Measurements from ENCODE around the gene ATP6V1D.

The ATP6V1D gene

GRCh38 chr14:67387195-67387594 lies 27.6 kb upstream of the ATP6V1D start:
- Histone ChIP-seq H3K4me1 (ENCODE audit: insufficient read depth, insufficient read length) (peaks cover 3% of the 10 kb centered on the region), H3K4me3 (ENCODE audit: insufficient read length, low read depth) (no peak overlapping the region), H3K27me3 (ENCODE audit: insufficient read depth, insufficient read length) (no peaks in the 10 kb centered on the region), H3K36me3 (ENCODE audit: insufficient read depth, insufficient read length, low read length) (peaks cover 36% of the 10 kb centered on the region), H3K9me3 (ENCODE audit: insufficient read depth, low read length) (no peaks in the 10 kb centered on the region), H3K9ac (ENCODE audit: insufficient read length, low read depth) (no peak overlapping the region)
- DNase-seq (ENCODE audit: low read depth, low spot score) = no peak
- no peak for TF ChIP-seq ZNF274 (IDR thresholded peaks at IDR 0.05; ENCODE audit: low read depth, low read length)
- no peak for TF ChIP-seq SUZ12 (IDR thresholded peaks at IDR 0.05; ENCODE audit: extremely low read depth, insufficient read depth, insufficient read length)
- TF ChIP-seq YY1 (IDR thresholded peaks at IDR 0.05; ENCODE audit: insufficient read depth, insufficient read length) = no peak

GRCh38 chr14:67385618-67386017 lies 26.0 kb upstream of the ATP6V1D start:
- DNase-seq (ENCODE audit: low read depth, low spot score) = no peak

GRCh38 chr14:67385120-67385519 lies 25.5 kb upstream of the ATP6V1D start:
- Histone ChIP-seq H3K9ac (ENCODE audit: insufficient read length, low read depth) (no peak overlapping the region), H3K4me3 (ENCODE audit: insufficient read length, low read depth) (no peak overlapping the region), H3K9me3 (ENCODE audit: insufficient read depth, low read length) (no peaks in the 10 kb centered on the region), H3K4me1 (ENCODE audit: insufficient read depth, insufficient read length) (no peaks in the 10 kb centered on the region), H3K27me3 (ENCODE audit: insufficient read depth, insufficient read length) (no peaks in the 10 kb centered on the region), H3K36me3 (ENCODE audit: insufficient read depth, insufficient read length, low read length) (peaks cover 55% of the 10 kb centered on the region)
- no peak for DNase-seq (ENCODE audit: low read depth, low spot score)
- TF ChIP-seq YY1 (IDR thresholded peaks at IDR 0.05; ENCODE audit: insufficient read depth, insufficient read length) (no peak), ZNF274 (IDR thresholded peaks at IDR 0.05; ENCODE audit: low read depth, low read length) (no peak), SUZ12 (IDR thresholded peaks at IDR 0.05; ENCODE audit: extremely low read depth, insufficient read depth, insufficient read length) (no peak)

More at GRCh38 chr14:67385618-67386017, 26.0 kb upstream of the ATP6V1D start:
- Histone ChIP-seq H3K9ac (ENCODE audit: insufficient read length, low read depth) (no peak overlapping the region), H3K27me3 (ENCODE audit: insufficient read depth, insufficient read length) (no peaks in the 10 kb centered on the region), H3K4me1 (ENCODE audit: insufficient read depth, insufficient read length) (no peaks in the 10 kb centered on the region), H3K36me3 (ENCODE audit: insufficient read depth, insufficient read length, low read length) (peaks cover 50% of the 10 kb centered on the region), H3K9me3 (ENCODE audit: insufficient read depth, low read length) (no peaks in the 10 kb centered on the region), H3K4me3 (ENCODE audit: insufficient read length, low read depth) (no peak overlapping the region)
- TF ChIP-seq SUZ12 (IDR thresholded peaks at IDR 0.05; ENCODE audit: extremely low read depth, insufficient read depth, insufficient read length) = no peak
- TF ChIP-seq YY1 (IDR thresholded peaks at IDR 0.05; ENCODE audit: insufficient read depth, insufficient read length) = no peak
- no peak for TF ChIP-seq ZNF274 (IDR thresholded peaks at IDR 0.05; ENCODE audit: low read depth, low read length)

- H3K9ac ChIP-seq (ENCODE audit: insufficient read length, low read depth) = no peak overlapping the region
- H3K9me3 ChIP-seq (ENCODE audit: insufficient read depth, low read length) = no peaks in the 10 kb centered on the region
- DNase-seq (ENCODE audit: low read depth, low spot score) = no peak
- H3K4me1 ChIP-seq (ENCODE audit: insufficient read depth, insufficient read length) = no peaks in the 10 kb centered on the region
- no peaks in the 10 kb centered on the region for H3K27me3 ChIP-seq (ENCODE audit: insufficient read depth, insufficient read length)
- H3K36me3 ChIP-seq (ENCODE audit: insufficient read depth, insufficient read length, low read length) = peaks cover 78% of the 10 kb centered on the region
- TF ChIP-seq ZNF274 (IDR thresholded peaks at IDR 0.05; ENCODE audit: low read depth, low read length) (no peak), YY1 (IDR thresholded peaks at IDR 0.05; ENCODE audit: insufficient read depth, insufficient read length) (no peak), SUZ12 (IDR thresholded peaks at IDR 0.05; ENCODE audit: extremely low read depth, insufficient read depth, insufficient read length) (no peak)
- H3K4me3 ChIP-seq (ENCODE audit: insufficient read length, low read depth) = no peak overlapping the region
These were observed 18.3 kb upstream of the ATP6V1D start for GRCh38 chr14:67377916-67378315.

GRCh38 chr14:67373347-67373746 lies 13.7 kb upstream of the ATP6V1D start:
- H3K4me3 ChIP-seq (ENCODE audit: insufficient read length, low read depth) = no peak overlapping the region
- H3K36me3 ChIP-seq (ENCODE audit: insufficient read depth, insufficient read length, low read length) = peaks cover 75% of the 10 kb centered on the region
- no peak for DNase-seq (ENCODE audit: low read depth, low spot score)
- TF ChIP-seq YY1 (IDR thresholded peaks at IDR 0.05; ENCODE audit: insufficient read depth, insufficient read length) (no peak), SUZ12 (IDR thresholded peaks at IDR 0.05; ENCODE audit: extremely low read depth, insufficient read depth, insufficient read length) (no peak), ZNF274 (IDR thresholded peaks at IDR 0.05; ENCODE audit: low read depth, low read length) (no peak)
- no peaks in the 10 kb centered on the region for H3K9me3 ChIP-seq (ENCODE audit: insufficient read depth, low read length)
- no peaks in the 10 kb centered on the region for H3K4me1 ChIP-seq (ENCODE audit: insufficient read depth, insufficient read length)
- H3K27me3 ChIP-seq (ENCODE audit: insufficient read depth, insufficient read length) = no peaks in the 10 kb centered on the region
- no peak overlapping the region for H3K9ac ChIP-seq (ENCODE audit: insufficient read length, low read depth)

GRCh38 chr14:67372833-67373232 lies 13.2 kb upstream of the ATP6V1D start:
- no peak for DNase-seq (ENCODE audit: low read depth, low spot score)
- Histone ChIP-seq H3K9me3 (ENCODE audit: insufficient read depth, low read length) (no peaks in the 10 kb centered on the region), H3K9ac (ENCODE audit: insufficient read length, low read depth) (no peak overlapping the region), H3K4me3 (ENCODE audit: insufficient read length, low read depth) (no peak overlapping the region), H3K4me1 (ENCODE audit: insufficient read depth, insufficient read length) (no peaks in the 10 kb centered on the region), H3K27me3 (ENCODE audit: insufficient read depth, insufficient read length) (no peaks in the 10 kb centered on the region), H3K36me3 (ENCODE audit: insufficient read depth, insufficient read length, low read length) (peaks cover 75% of the 10 kb centered on the region)
- TF ChIP-seq YY1 (IDR thresholded peaks at IDR 0.05; ENCODE audit: insufficient read depth, insufficient read length) = no peak
- TF ChIP-seq ZNF274 (IDR thresholded peaks at IDR 0.05; ENCODE audit: low read depth, low read length) = no peak
- no peak for TF ChIP-seq SUZ12 (IDR thresholded peaks at IDR 0.05; ENCODE audit: extremely low read depth, insufficient read depth, insufficient read length)

- peaks cover 74% of the 10 kb centered on the region for H3K36me3 ChIP-seq (ENCODE audit: insufficient read depth, insufficient read length, low read length)
- no peaks in the 10 kb centered on the region for H3K4me1 ChIP-seq (ENCODE audit: insufficient read depth, insufficient read length)
- H3K27me3 ChIP-seq (ENCODE audit: insufficient read depth, insufficient read length) = no peaks in the 10 kb centered on the region
- no peak overlapping the region for H3K4me3 ChIP-seq (ENCODE audit: insufficient read length, low read depth)
- no peak for TF ChIP-seq SUZ12 (IDR thresholded peaks at IDR 0.05; ENCODE audit: extremely low read depth, insufficient read depth, insufficient read length)
- no peak for TF ChIP-seq YY1 (IDR thresholded peaks at IDR 0.05; ENCODE audit: insufficient read depth, insufficient read length)
- TF ChIP-seq ZNF274 (IDR thresholded peaks at IDR 0.05; ENCODE audit: low read depth, low read length) = no peak
- no peak overlapping the region for H3K9ac ChIP-seq (ENCODE audit: insufficient read length, low read depth)
- H3K9me3 ChIP-seq (ENCODE audit: insufficient read depth, low read length) = no peaks in the 10 kb centered on the region
- DNase-seq (ENCODE audit: low read depth, low spot score) = no peak
These were observed 11.9 kb upstream of the ATP6V1D start for GRCh38 chr14:67371247-67372148.

Data from NT2/D1 (cell line).